K562 (cell line): ENCODE measurements around the gene PHACTR3. TPM values are rescaled to one million over a fixed set of nuclear protein-coding genes. Genes with fewer than 3 reads are reported as not detected.

Experiments
- ATAC-seq: fragments of 200-7000 bp; cut with Tn5 transposase; 3 replicates; pipeline ENCODE4 v1.9.1; 2020; ENCODE audit warnings: moderate library complexity
- BruUV-seq: library from RNA; stranded (reverse); fragments of 400-500 nt; replicated peaks from 2 replicates; lab custom pipeline; 2021; lab: Mats Ljungman, UMichigan
- CTCF ChIA-PET: fragments of 300-600 bp; formaldehyde crosslinking; extraction: SDS; loops from one replicate; lab custom pipeline; 2021; ENCODE audit warnings: low intra/inter-chr PET ratio; lab: Yijun Ruan, JAX
- POLR2A ChIA-PET: fragments of 300-600, 350-650 bp; sonication (Branson Sonifier 250); formaldehyde crosslinking; extraction: SDS; loops from one replicate; lab custom pipeline; 2021; ENCODE audit warnings: antibody characterized with exemption, inconsistent platforms; lab: Yijun Ruan, JAX
- DNase-seq, 4 experiments: peaks; one replicate each; pipeline versions ENCODE4 v3.0.0 to v3.0.0-alpha.2; 2011 to 2018; ENCODE audit warnings: low spot score in 3 of 4, mixed read lengths in 3 of 4; ENCODE audit errors: extremely low read depth in 1 of 4
- FAIRE-seq: peaks from 2 replicates; lab custom pipeline; 2011; peaks lifted over from hg19 to GRCh38; lab: Jason Lieb, UNC
- H2AFZ ChIP-seq: 2 replicates; pipeline ENCODE4 v1.6.0; 2011; ENCODE audit warnings: low read depth, low read length, control low read depth, inconsistent platforms
- H3K27ac ChIP-seq: fragments of 200-600 bp; 3 replicates; pipeline ENCODE4 v1.8.0; 2011; ENCODE audit warnings: low read depth, mild to moderate bottlenecking, control low read depth, inconsistent platforms, low read length, moderate library complexity, mixed read lengths; ENCODE audit errors: extremely low read depth
- H3K27me3 ChIP-seq, 2 experiments: fragments of 300-600 bp in 1 of 2; 2 replicates in 1 of 2; 3 replicates in 1 of 2; pipeline versions ENCODE4 v1.6.0 to v1.8.0; 2011; ENCODE audit warnings: inconsistent platforms in 2 of 2, low read length in 2 of 2, mild to moderate bottlenecking in 1 of 2, mixed read lengths in 1 of 2, moderate library complexity in 1 of 2; ENCODE audit not compliant: control insufficient read depth in 2 of 2, insufficient read depth in 2 of 2
- H3K36me3 ChIP-seq: fragments of 300-600 bp; 3 replicates; pipeline ENCODE4 v1.8.0; 2011; ENCODE audit warnings: mild to moderate bottlenecking, low read length, inconsistent platforms; ENCODE audit not compliant: control insufficient read depth, insufficient read depth
- H3K4me1 ChIP-seq, 2 experiments: fragments of 200-600 bp in 1 of 2; replicated peaks in 1 of 2; 2 replicates in 1 of 2; 3 replicates in 1 of 2; pipeline versions ENCODE4 v1.5.1 to v1.8.0; 2011; ENCODE audit warnings: inconsistent platforms in 2 of 2, low read length in 2 of 2, mild to moderate bottlenecking in 1 of 2, mixed read lengths in 1 of 2, moderate library complexity in 1 of 2; ENCODE audit not compliant: control insufficient read depth in 2 of 2, insufficient read depth in 2 of 2
- H3K4me2 ChIP-seq: 2 replicates; pipeline ENCODE4 v1.6.1; 2011; ENCODE audit warnings: low read length, control low read depth, inconsistent platforms, mixed read lengths; ENCODE audit not compliant: insufficient read depth
- H3K4me3 ChIP-seq: fragments of 200-600 bp; sonication (generic), shearing (Covaris generic); 2 replicates; pipeline ENCODE4 v1.5.1; 2016; ENCODE audit warnings: control low read depth, inconsistent platforms
- H3K79me2 ChIP-seq: fragments of 200-600 bp; 3 replicates; pipeline ENCODE4 v1.8.0; 2011; ENCODE audit warnings: low read length, inconsistent platforms; ENCODE audit not compliant: control insufficient read depth, insufficient read depth
- H3K9ac ChIP-seq, 2 experiments: 2 replicates each; pipeline versions ENCODE4 v1.6.0 to v1.6.1; 2011; ENCODE audit warnings: low read depth in 2 of 2, low read length in 2 of 2, control low read depth in 1 of 2, inconsistent platforms in 1 of 2, mild to moderate bottlenecking in 1 of 2, mixed read lengths in 1 of 2; ENCODE audit not compliant: insufficient read depth in 1 of 2
- H3K9me1 ChIP-seq: one replicate; pipeline ENCODE4 v1.6.0; 2011; ENCODE audit warnings: inconsistent platforms, mild to moderate bottlenecking, low read length, moderate library complexity; ENCODE audit not compliant: control insufficient read depth, insufficient read depth
- H3K9me3 ChIP-seq: replicated peaks from 2 replicates; pipeline ENCODE4 v1.5.1; 2011; ENCODE audit warnings: low read depth, low read length, inconsistent platforms; ENCODE audit not compliant: control insufficient read depth, insufficient read depth
- H4K20me1 ChIP-seq: replicated peaks from 2 replicates; pipeline ENCODE4 v1.6.1; 2011; ENCODE audit warnings: low read length, inconsistent platforms, mixed read lengths; ENCODE audit not compliant: control insufficient read depth, insufficient read depth
- IRF1 ChIP-seq: sonication (generic); formaldehyde crosslinking; IDR thresholded peaks from 2 replicates; pipeline ENCODE4 v1.8.0; 2022; ENCODE audit warnings: missing genetic modification reagents, mild to moderate bottlenecking, borderline replicate concordance
- MECOM ChIP-seq: fragments of 250-450 bp; sonication (Bioruptor Pico); IDR thresholded peaks from 2 replicates; pipeline ENCODE4 v1.8.0; 2022; ENCODE audit warnings: inconsistent platforms
- MLLT1 ChIP-seq, 2 experiments: fragments of 450-650 bp; IDR thresholded peaks; 2 replicates each; pipeline ENCODE4 v1.6.1; 2016
- ZNF695 ChIP-seq: fragments of 450-650 bp; formaldehyde crosslinking; IDR thresholded peaks from 2 replicates; pipeline ENCODE4 v1.4.0; 2020; ENCODE audit warnings: mild to moderate bottlenecking, moderate library complexity
- WGBS: fragments of 100-300 bp; shearing (Covaris generic); methylation state at CpG from one replicate; pipeline ENCODE4 v1.1.6; 2016; ENCODE audit warnings: low coverage, mixed read lengths; ENCODE audit not compliant: insufficient coverage; ENCODE audit errors: missing lambda C conversion rate; 5-methylcytosine and 5-hydroxymethylcytosine counted together
- in situ Hi-C: fragments of 300-500 bp; cut with MboI; formaldehyde crosslinking; loops from 4 replicates; pipeline ENCODE4 v1.15.0; 2018; ENCODE audit warnings: inconsistent platforms, mixed read lengths
- intact Hi-C: fragments of 100-400 bp; cut with micrococcal nuclease; formaldehyde crosslinking; loops from 2 replicates; pipeline ENCODE4 v1.14.2; 2022
- polyA plus RNA-seq, 8 experiments: library from polyadenylated mRNA; depleted of rRNA in 4 of 8; stranded (reverse) in 5 of 8; unstranded in 3 of 8; fragments of >200 nt; fragmentation: Nextera tagmentation in 2 of 8; fragmentation: Illumina TruSeq in 1 of 8; extraction: Ambion mirVana in 2 of 8; extraction: Trizol in 1 of 8; gene quantifications; 2 replicates each; pipeline versions ENCODE4 v1.2.1 to v1.2.3, GENCODE V29; 2011 to 2014; ENCODE audit warnings: inconsistent platforms in 1 of 8, missing spikeins in 1 of 8
- total RNA-seq, 7 experiments: library from RNA; depleted of rRNA in 6 of 7; stranded (reverse); fragments of >200 nt in 6 of 7; fragmentation: Illumina TruSeq in 2 of 7; extraction: Trizol in 2 of 7; gene quantifications; 2 replicates each; pipeline versions ENCODE4 v1.2.1 to v1.2.3, GENCODE V29; 2011 to 2021; ENCODE audit warnings: low replicate concordance in 1 of 7

Gene PHACTR3
- total and polyA plus RNA-seq, 9 of the 15 experiments (the other 6 are each of a cell fraction or from before 2014, with no cell fraction given), result not detected

GRCh38 chr20:59703046-59703445 is 98.7 kb downstream of the PHACTR3 start:
- no peaks in the 10 kb centered on the region for H3K9me3 ChIP-seq
- H3K27me3 ChIP-seq, result no peaks in the 10 kb centered on the region
- no peak overlapping the region for H3K4me3 ChIP-seq
- no peak for DNase-seq
- no TSS peak for BruUV-seq
- ChIA-PET CTCF (no interaction called here), POLR2A (no interaction called here)
- intact Hi-C loops (no loop called here), in situ Hi-C loops (no loop called here)
- H3K9me1 ChIP-seq, result no peaks in the 10 kb centered on the region
- no peak for FAIRE-seq
- 2% methylated on average over 5 of the region's 5 CpGs for WGBS
- no peaks in the 10 kb centered on the region for H4K20me1 ChIP-seq
- no peak overlapping the region for H2AFZ ChIP-seq
- H3K27ac ChIP-seq, result no peak overlapping the region
- H3K4me2 ChIP-seq, result no peak overlapping the region
- TF ChIP-seq IRF1 (CRISPR knock-in tag), result no peak
- TF ChIP-seq MLLT1 (IDR thresholded peaks at IDR 0.05), result no peak
- no peak for TF ChIP-seq ZNF695 (CRISPR knock-in tag)
- TF ChIP-seq MECOM (CRISPR knock-in tag), result no peak
- H3K36me3 ChIP-seq, result no peaks in the 10 kb centered on the region
- no peaks in the 10 kb centered on the region for H3K4me1 ChIP-seq
- ATAC-seq, result no peak
- no peaks in the 10 kb centered on the region for H3K79me2 ChIP-seq
- no peak overlapping the region for H3K9ac ChIP-seq
